Naive B cell (primary cell): Measurements from ENCODE around the gene CNP. TPM values are rescaled to one million over a fixed set of nuclear protein-coding genes. Genes with fewer than 3 reads are reported as not detected.
"Not testable (repeated sequence)": the region's sequence is repeated elsewhere in the genome, so short reads cannot be mapped to it uniquely, and the experiment has no call there.

ENCODE experiments used
- ATAC-seq, 2 donors: fragments of 150-1000 bp; cut with Tn5 transposase; 2 replicates each; pipeline ENCODE4 v1.10.0; 2021; ENCODE audit warnings: low read depth in 2 of 2, mild to moderate bottlenecking in 2 of 2, moderate library complexity in 2 of 2
- DNase-seq: peaks from one replicate; pipeline ENCODE4 v3.0.0; 2022
- H3K27ac Mint-ChIP-seq, 6 donors: one replicate each; pipeline ENCODE4 v1.8.0; 2020 to 2022; ENCODE audit warnings: mild to moderate bottlenecking in 6 of 6, mixed read lengths in 6 of 6, moderate library complexity in 5 of 6, inconsistent platforms in 2 of 6
- H3K27me3 Mint-ChIP-seq, 3 donors: one replicate each; pipeline ENCODE4 v1.8.0; 2021 to 2022; ENCODE audit warnings: mixed read lengths in 3 of 3, mild to moderate bottlenecking in 1 of 3
- H3K36me3 Mint-ChIP-seq, 2 donors: one replicate each; pipeline ENCODE4 v1.8.0; 2020 to 2022; ENCODE audit warnings: mixed read lengths in 2 of 2, inconsistent platforms in 1 of 2, mild to moderate bottlenecking in 1 of 2
- H3K4me1 Mint-ChIP-seq, 3 donors: one replicate each; pipeline ENCODE4 v1.8.0; 2020 to 2022; ENCODE audit warnings: mixed read lengths in 3 of 3, inconsistent platforms in 1 of 3, mild to moderate bottlenecking in 1 of 3, moderate library complexity in 1 of 3
- H3K4me3 Mint-ChIP-seq, 8 donors: one replicate each; pipeline ENCODE4 v1.8.0; 2020 to 2022; ENCODE audit warnings: mild to moderate bottlenecking in 8 of 8, mixed read lengths in 8 of 8, moderate library complexity in 8 of 8, inconsistent platforms in 2 of 8
- H3K9me3 Mint-ChIP-seq, 7 donors: one replicate each; pipeline ENCODE4 v1.8.0; 2020 to 2022; ENCODE audit warnings: mixed read lengths in 7 of 7, mild to moderate bottlenecking in 5 of 7, inconsistent platforms in 2 of 7, moderate library complexity in 1 of 7
- polyA plus RNA-seq, 6 donors: library from polyadenylated mRNA; unstranded; fragments of 300-500 nt; fragmentation: Illumina TruSeq; gene quantifications; one replicate each; pipeline ENCODE4 v1.2.3, GENCODE V29; 2021; ENCODE audit warnings: low read depth in 6 of 6

The CNP gene
- polyA plus RNA-seq = 10 to 100 TPM; 27.5 to 42.4 (median 34.8) TPM

- peak; percentile 87 to 88 for ATAC-seq
- peak within 1 kb of the TSS; percentile 68 to 96 (median 92) for H3K27ac Mint-ChIP-seq
- DNase-seq = peak; percentile 90
- no peaks in the 10 kb centered on the region for H3K36me3 Mint-ChIP-seq
- H3K27me3 Mint-ChIP-seq = no peaks in the 10 kb centered on the region
- H3K4me3 Mint-ChIP-seq = peak within 1 kb of the TSS; percentile 84 to 93 (median 88)
- H3K9me3 Mint-ChIP-seq = no peaks in the 10 kb centered on the region
- H3K4me1 Mint-ChIP-seq = peaks cover 23 to 51% (median 37%) of the 10 kb centered on the region in 3 donors
Measured at GRCh38 chr17:41966463-41967140, at the start of gene CNP. TSS of gene CNP (plus strand) at chr17:41966795. CDS start at chr17:41966885, 90 bp downstream.

DNA sequence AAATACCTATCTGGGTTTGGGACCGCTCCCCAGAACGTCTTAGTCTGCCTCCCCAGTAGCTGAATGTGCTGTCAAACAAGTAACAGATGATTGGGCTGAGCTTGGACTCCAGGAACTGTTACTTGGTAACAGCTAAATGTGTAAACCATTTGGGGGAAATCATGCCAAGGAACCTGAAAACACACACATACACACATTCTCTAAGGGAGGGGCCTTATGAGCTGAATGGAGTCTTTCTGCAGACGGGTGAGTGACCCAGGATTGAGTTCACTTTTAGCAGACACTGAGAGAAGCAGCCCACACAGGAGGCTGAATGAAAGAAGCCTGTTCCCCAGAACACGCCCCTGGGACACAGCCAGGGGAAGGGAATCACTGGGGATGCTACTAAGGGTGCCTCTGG, 49.4 kb upstream of the CNP start:
- Mint-ChIP-seq H3K27me3 (no peaks in the 10 kb centered on the region), H3K4me3 (peak overlapping the region; percentile 88 to 96 (median 93)), H3K27ac (peak overlapping the region in 3 of 6 donors; percentile 75 to 87 (median 83)), H3K36me3 (no peaks in the 10 kb centered on the region), H3K4me1 (peaks cover 27 to 53% (median 48%) of the 10 kb centered on the region in 3 donors), H3K9me3 (no peaks in the 10 kb centered on the region)
- ATAC-seq (no peak), DNase-seq (no peak)

DNA sequence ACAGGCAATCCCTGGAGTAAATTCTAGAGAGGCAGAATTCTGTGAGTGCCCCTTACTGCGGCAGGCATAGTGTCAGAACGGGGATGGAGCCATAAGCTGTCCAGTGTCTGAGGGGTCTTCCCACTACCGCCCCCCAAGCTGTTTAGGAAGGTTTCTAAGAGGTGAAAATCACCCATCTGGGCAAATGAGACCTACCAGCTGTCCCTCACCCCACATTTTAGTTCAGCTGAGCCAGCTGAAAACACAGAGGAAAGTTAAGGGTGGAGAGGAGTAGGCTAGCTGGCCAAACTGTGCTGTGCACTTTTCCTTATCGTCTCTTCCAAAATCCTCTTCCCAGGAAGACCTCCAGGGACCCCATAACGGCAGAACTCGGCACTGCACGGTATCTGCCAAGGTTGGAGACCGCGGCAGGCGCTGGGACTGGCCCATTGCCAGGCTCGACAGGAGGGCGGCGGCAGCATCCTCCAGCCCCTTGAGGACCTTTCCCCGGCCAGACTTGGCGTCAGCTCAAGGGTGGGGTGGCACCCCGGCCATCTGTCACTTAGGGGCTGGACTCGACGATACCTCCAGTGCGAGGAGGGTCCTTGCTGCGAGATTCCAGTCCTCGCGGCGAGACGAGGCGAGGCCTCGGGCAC, 48.8 kb upstream of the CNP start:
- H3K27ac Mint-ChIP-seq = peak overlapping the region in 3 of 6 donors; percentile 75 to 87 (median 83)
- no peak for DNase-seq
- no peaks in the 10 kb centered on the region for H3K27me3 Mint-ChIP-seq
- no peaks in the 10 kb centered on the region for H3K36me3 Mint-ChIP-seq
- no peaks in the 10 kb centered on the region for H3K9me3 Mint-ChIP-seq
- no peak for ATAC-seq
- H3K4me3 Mint-ChIP-seq = peak overlapping the region; percentile 88 to 96 (median 93)
- peaks cover 26 to 49% (median 44%) of the 10 kb centered on the region in 3 donors for H3K4me1 Mint-ChIP-seq

- Mint-ChIP-seq H3K27ac (peak within 1 kb of the TSS; percentile 38 to 96 (median 88)), H3K36me3 (no peaks in the 10 kb centered on the region), H3K4me3 (peak within 1 kb of the TSS; percentile 88 to 96 (median 93)), H3K27me3 (no peaks in the 10 kb centered on the region), H3K4me1 (peaks cover 22 to 48% (median 36%) of the 10 kb centered on the region in 3 donors), H3K9me3 (no peaks in the 10 kb centered on the region)
- DNase-seq (peak; percentile 94), ATAC-seq (peak; percentile 98 to 99)
Measured at GRCh38 chr17:41918314-41919164, 48.1 kb upstream of the CNP start, which contains the start of gene ACLY. TSS of gene ACLY (minus strand) at chr17:41918951. CDS start at chr17:41913873, 5,078 bp downstream.

- H3K4me1 Mint-ChIP-seq = peaks cover 16 to 41% (median 30%) of the 10 kb centered on the region in 3 donors
- DNase-seq (no peak), ATAC-seq (no peak)
- no peaks in the 10 kb centered on the region for H3K27me3 Mint-ChIP-seq
- H3K36me3 Mint-ChIP-seq = no peaks in the 10 kb centered on the region
- no peaks in the 10 kb centered on the region for H3K9me3 Mint-ChIP-seq
- peak overlapping the region; percentile 88 to 96 (median 93) for H3K4me3 Mint-ChIP-seq
- H3K27ac Mint-ChIP-seq = peak overlapping the region in 4 of 6 donors; percentile 38 to 96 (median 88)
Measured at GRCh38 chr17:41919165-41919817, 47.3 kb upstream of the CNP start.

GRCh38 chr17:41919840-41920579, 46.6 kb upstream of the CNP start:
- Mint-ChIP-seq H3K36me3 (no peaks in the 10 kb centered on the region), H3K4me1 (peaks cover 13 to 38% (median 23%) of the 10 kb centered on the region in 3 donors), H3K27ac (no peak overlapping the region), H3K9me3 (no peaks in the 10 kb centered on the region), H3K27me3 (no peaks in the 10 kb centered on the region), H3K4me3 (peak overlapping the region; percentile 53 to 95 (median 92))
- ATAC-seq = no peak
- DNase-seq = no peak

DNA sequence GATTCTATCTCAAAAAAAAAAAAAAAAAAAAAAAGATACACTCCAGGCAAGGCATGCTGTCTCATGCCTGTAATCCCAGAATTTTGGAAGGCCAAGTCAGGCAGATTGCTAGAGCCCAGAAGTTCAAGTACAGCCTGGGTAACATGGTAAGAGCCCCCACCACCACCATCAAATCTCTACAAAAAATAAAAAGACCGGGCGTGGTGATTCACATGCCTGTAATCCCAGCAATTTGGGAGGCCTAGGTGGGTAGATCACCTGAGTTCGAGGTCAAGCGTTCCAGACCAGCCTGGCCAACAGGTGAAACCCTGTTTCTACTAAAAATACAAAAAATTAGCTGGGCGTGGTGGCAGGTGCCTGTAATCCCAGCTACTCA, 46.0 kb upstream of the CNP start:
- H3K36me3 Mint-ChIP-seq = no peaks in the 10 kb centered on the region
- ATAC-seq = no peak
- H3K9me3 Mint-ChIP-seq = no peaks in the 10 kb centered on the region
- no peaks in the 10 kb centered on the region for H3K27me3 Mint-ChIP-seq
- H3K4me1 Mint-ChIP-seq = peaks cover 15 to 35% (median 18%) of the 10 kb centered on the region in 3 donors
- no peak for DNase-seq
- peak overlapping the region in 3 of 8 donors; percentile 72 to 93 (median 93) for H3K4me3 Mint-ChIP-seq
- no peak overlapping the region for H3K27ac Mint-ChIP-seq

DNA sequence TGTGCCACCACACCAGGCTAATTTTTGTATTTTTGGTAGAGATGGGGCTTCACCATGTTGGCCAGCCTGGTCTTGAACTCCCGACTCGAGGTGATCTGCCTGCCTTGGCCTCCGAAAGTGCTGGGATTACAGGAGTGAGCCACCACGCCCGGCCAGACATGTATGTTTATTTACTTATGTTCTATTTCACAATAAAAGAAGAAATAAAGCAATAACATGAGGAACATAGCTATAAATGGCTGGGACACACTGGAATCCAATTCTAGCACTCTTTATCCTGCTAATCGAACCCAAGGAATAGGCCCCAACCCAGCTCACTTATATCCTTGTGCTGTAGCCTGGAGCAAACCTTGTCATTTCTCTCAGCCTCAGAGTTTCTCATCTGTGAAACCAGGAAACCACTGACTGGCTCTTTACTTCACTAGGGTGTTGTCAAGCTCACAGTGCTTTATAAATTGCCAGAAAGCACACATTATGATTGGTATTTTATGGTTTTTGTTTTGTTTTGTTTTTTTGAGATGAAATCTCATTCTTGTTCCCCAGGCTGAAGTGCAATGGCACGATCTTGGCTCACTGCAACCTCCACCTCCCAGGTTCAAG, 40.5 kb upstream of the CNP start:
- no peaks in the 10 kb centered on the region for H3K9me3 Mint-ChIP-seq
- no peaks in the 10 kb centered on the region for H3K27me3 Mint-ChIP-seq
- DNase-seq (no peak), ATAC-seq (no peak)
- no peaks in the 10 kb centered on the region for H3K36me3 Mint-ChIP-seq
- no peak overlapping the region for H3K4me3 Mint-ChIP-seq
- peaks cover 16 to 43% (median 22%) of the 10 kb centered on the region in 3 donors for H3K4me1 Mint-ChIP-seq
- H3K27ac Mint-ChIP-seq = peak overlapping the region in 2 of 6 donors; percentile 35 to 51

GRCh38 chr17:41928693-41929251, 37.8 kb upstream of the CNP start:
- H3K4me1 Mint-ChIP-seq = peaks cover 20 to 49% (median 30%) of the 10 kb centered on the region in 3 donors
- no peaks in the 10 kb centered on the region for H3K27me3 Mint-ChIP-seq
- DNase-seq (no peak), ATAC-seq (no peak)
- H3K9me3 Mint-ChIP-seq = no peaks in the 10 kb centered on the region
- H3K4me3 Mint-ChIP-seq = peak overlapping the region in 4 of 8 donors; percentile 35 to 95 (median 90)
- peak overlapping the region in 3 of 6 donors; percentile 6 to 82 (median 69) for H3K27ac Mint-ChIP-seq
- no peaks in the 10 kb centered on the region for H3K36me3 Mint-ChIP-seq

DNA sequence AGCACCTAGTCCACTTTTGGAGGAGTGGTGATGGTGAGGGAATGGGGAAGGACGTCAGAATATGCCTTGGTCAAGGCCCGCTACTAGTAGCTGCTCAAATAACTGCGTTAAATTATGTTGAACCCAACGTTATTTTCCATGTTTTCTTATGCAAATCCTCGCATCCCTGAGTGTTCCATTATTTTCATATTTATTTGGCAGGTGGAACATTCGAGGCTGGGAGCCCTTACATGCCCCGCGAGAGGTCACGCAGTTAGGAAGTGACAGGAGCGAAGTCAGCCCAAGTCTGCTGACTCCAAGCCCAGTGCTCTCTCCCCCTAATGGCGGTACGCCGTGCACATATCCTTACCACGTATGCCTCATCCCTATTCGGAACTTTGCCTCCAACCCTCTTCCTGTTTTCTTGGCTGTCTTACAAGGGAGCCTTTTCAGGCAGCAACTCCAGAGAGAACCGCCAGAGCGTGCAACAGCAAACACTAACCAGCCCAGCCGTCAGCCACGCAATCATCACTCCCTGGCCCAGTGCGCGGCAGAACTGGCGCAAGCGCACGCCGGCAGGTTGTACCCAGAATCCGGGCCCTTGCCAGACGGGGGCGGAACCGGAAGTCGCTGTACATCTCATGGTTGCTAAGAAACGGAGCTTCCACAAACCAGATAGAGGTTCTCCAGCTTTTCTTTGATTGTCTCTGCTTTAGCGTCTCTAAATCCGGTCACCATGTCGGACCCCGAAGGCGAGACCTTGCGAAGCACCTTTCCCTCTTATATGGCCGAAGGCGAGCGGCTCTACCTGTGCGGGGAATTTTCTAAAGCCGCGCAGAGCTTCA, 36.4 kb upstream of the CNP start, which contains the start of gene ODAD4:
TSS of gene ODAD4 (plus strand) at position 609 of the 824 bp plus-strand sequence. CDS start at position 716, 107 bp downstream.
- Mint-ChIP-seq H3K4me1 (peaks cover 20 to 44% (median 30%) of the 10 kb centered on the region in 3 donors), H3K27me3 (no peaks in the 10 kb centered on the region), H3K27ac (peak within 1 kb of the TSS; percentile 90 to 100 (median 98)), H3K9me3 (no peaks in the 10 kb centered on the region), H3K4me3 (peak within 1 kb of the TSS; percentile 88 to 99 (median 96)), H3K36me3 (no peaks in the 10 kb centered on the region)
- DNase-seq = peak; percentile 94
- ATAC-seq = peak; percentile 98

DNA sequence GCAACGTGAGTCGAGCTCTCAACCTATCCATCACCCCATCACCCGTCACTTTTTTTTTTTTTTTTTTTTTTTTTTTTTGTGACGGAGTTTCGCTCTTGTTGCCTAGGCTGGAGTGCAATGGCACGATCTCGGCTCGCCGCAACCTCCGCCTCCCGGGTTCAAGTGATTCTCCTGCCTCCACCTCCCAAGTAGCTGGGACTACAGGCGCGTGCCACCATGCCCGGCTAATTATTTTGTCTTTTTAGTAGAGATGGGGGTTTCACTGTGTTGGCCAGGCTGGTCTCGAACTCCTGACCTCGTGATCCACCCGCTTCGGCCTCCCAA, 35.8 kb upstream of the CNP start:
- DNase-seq, H3K27me3 Mint-ChIP-seq, H3K9me3 Mint-ChIP-seq, H3K36me3 Mint-ChIP-seq: not testable (repeated sequence)
- H3K27ac Mint-ChIP-seq = peak overlapping the region; percentile 90 to 100 (median 98)
- H3K4me3 Mint-ChIP-seq = peak overlapping the region; percentile 88 to 99 (median 96)
- ATAC-seq = peak; percentile 49 to 55
- peaks cover 17 to 41% (median 30%) of the 10 kb centered on the region in 3 donors for H3K4me1 Mint-ChIP-seq
